Testis (tissue), 2 donors: ENCODE data around the gene MC2R.

Experiments used
- CTCF ChIP-seq, 3 experiments: fragments of 450-650 bp in 2 of 3; fragments of 200-600 bp in 1 of 3; sonication (generic) in 1 of 3; IDR thresholded peaks; one replicate each; pipeline ENCODE4 v1.5.1; 2016 to 2019; ENCODE audit warnings: antibody characterized with exemption in 3 of 3, mild to moderate bottlenecking in 2 of 3, moderate library complexity in 1 of 3
- POLR2A ChIP-seq: fragments of 450-650 bp; IDR thresholded peaks from one replicate; pipeline ENCODE4 v1.6.1; 2017; ENCODE audit warnings: antibody characterized with exemption, mild to moderate bottlenecking, moderate library complexity

GRCh38 chr18:13879492-13879891, 35.8 kb downstream of the MC2R start:
- TF ChIP-seq CTCF (IDR thresholded peaks at IDR 0.05), result no peak
- TF ChIP-seq POLR2A, result no peak
